PFSK-1 (cell line): ENCODE measurements around the gene PIP4K2A.

Experiments used
- FOXP2 ChIP-seq: optimal IDR thresholded peaks from 2 replicates; pipeline ENCODE3; 2011; ENCODE audit warnings: borderline replicate concordance, control low read depth, inconsistent platforms; ENCODE audit not compliant: insufficient read depth; ENCODE audit errors: extremely low read length, extremely low read depth
- POLR2AphosphoS5 ChIP-seq: IDR thresholded peaks from 2 replicates; pipeline ENCODE4 v1.6.1; 2012; ENCODE audit warnings: low read depth, mild to moderate bottlenecking, control low read depth, low read length, moderate library complexity
- SIN3A ChIP-seq: IDR thresholded peaks from 2 replicates; pipeline ENCODE4 v1.6.1; 2012; ENCODE audit warnings: mild to moderate bottlenecking, low read length, moderate library complexity, borderline replicate concordance; ENCODE audit not compliant: insufficient read depth
- TAF1 ChIP-seq: IDR thresholded peaks from 2 replicates; pipeline ENCODE4 v1.6.1; 2012; ENCODE audit warnings: low read length, control low read depth, borderline replicate concordance; ENCODE audit not compliant: insufficient read depth
- TF ChIP-seq, protein P1 (sequence below), 2 experiments: IDR thresholded peaks; 2 replicates each; pipeline versions ENCODE4 v1.6.1 to v1.8.0; 2011 to 2012; ENCODE audit warnings: low read depth in 2 of 2, low read length in 2 of 2, control low read depth in 1 of 2, inconsistent platforms in 1 of 2, mild to moderate bottlenecking in 1 of 2, moderate library complexity in 1 of 2; ENCODE audit not compliant: insufficient read depth in 1 of 2

PIP4K2A gene

DNA sequence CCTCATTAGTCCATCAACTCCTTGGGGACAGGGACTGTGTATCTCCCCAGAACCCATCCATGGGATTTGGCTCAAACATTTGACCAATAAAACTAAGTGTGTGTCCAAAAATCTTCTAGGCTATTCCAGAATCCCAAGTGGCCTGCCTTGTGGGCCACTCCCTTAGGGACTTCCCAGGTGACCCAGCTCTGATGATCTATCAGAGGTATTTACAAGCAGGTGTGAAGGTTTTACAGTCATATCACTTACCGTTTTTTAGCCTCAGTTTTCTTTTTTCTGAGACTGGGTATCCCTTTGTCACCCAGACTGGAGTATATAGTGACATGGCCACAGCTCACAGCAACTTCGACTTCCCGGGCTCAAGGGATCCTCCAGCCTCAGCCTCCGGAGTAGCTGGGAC is 64.4 kb downstream of the PIP4K2A start:
- TF ChIP-seq FOXP2 (no peak), TAF1 (no peak), POLR2AphosphoS5 (no peak), SIN3A (no peak)
- TF ChIP-seq, protein P1, sequence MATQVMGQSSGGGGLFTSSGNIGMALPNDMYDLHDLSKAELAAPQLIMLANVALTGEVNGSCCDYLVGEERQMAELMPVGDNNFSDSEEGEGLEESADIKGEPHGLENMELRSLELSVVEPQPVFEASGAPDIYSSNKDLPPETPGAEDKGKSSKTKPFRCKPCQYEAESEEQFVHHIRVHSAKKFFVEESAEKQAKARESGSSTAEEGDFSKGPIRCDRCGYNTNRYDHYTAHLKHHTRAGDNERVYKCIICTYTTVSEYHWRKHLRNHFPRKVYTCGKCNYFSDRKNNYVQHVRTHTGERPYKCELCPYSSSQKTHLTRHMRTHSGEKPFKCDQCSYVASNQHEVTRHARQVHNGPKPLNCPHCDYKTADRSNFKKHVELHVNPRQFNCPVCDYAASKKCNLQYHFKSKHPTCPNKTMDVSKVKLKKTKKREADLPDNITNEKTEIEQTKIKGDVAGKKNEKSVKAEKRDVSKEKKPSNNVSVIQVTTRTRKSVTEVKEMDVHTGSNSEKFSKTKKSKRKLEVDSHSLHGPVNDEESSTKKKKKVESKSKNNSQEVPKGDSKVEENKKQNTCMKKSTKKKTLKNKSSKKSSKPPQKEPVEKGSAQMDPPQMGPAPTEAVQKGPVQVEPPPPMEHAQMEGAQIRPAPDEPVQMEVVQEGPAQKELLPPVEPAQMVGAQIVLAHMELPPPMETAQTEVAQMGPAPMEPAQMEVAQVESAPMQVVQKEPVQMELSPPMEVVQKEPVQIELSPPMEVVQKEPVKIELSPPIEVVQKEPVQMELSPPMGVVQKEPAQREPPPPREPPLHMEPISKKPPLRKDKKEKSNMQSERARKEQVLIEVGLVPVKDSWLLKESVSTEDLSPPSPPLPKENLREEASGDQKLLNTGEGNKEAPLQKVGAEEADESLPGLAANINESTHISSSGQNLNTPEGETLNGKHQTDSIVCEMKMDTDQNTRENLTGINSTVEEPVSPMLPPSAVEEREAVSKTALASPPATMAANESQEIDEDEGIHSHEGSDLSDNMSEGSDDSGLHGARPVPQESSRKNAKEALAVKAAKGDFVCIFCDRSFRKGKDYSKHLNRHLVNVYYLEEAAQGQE (IDR thresholded peaks at IDR 0.05; ENCODE audit: insufficient read depth in 1 of 2, low read depth in 2 of 2, low read length in 2 of 2): no peak

DNA sequence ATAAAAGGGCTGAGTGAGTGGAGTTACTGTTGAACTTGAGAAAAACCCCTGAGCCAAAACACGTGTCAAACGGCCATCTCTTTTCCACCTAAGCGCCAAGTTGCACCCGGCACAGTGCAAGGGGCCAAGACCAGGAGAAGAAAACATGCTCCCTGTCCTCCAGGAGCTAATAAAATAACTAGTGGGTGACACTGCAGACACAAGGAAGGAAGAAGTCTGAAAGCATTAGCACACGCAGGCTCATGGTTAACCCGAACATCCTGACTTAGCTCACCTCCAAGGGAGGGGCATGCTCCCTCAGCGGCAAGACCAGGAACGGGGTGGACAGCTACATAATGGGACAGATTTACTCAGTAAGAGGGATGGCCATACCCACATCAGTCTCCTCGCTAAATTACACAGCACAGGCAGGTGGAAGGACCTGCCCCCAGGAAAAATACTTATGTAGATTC is 65.0 kb downstream of the PIP4K2A start:
- TF ChIP-seq POLR2AphosphoS5 (no peak), FOXP2 (no peak), SIN3A (no peak), TAF1 (no peak)
- TF ChIP-seq, protein P1 (IDR thresholded peaks at IDR 0.05; ENCODE audit: insufficient read depth in 1 of 2, low read depth in 2 of 2, low read length in 2 of 2): no peak

DNA sequence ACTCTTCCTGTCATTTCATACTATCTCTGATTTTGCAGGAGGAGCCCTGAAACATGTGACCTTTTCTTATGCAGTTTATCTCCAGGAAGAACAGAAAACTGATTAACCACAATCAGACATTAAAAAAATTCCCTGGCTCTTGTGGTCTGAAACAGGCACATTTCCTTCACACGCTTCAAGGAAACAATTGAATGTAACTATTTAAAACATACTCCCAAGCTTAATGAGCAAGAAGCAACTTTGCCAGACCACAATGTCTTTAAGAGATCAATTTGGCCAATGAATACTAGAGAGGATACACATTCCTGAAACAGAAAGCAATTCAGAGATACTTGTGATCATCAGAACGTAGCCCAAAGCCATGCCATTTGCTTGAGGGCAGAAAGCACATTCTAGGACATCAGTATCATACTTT is 65.8 kb downstream of the PIP4K2A start:
- TF ChIP-seq SIN3A (no peak), POLR2AphosphoS5 (no peak)
- TF ChIP-seq, protein P1 (IDR thresholded peaks at IDR 0.05; ENCODE audit: insufficient read depth in 1 of 2, low read depth in 2 of 2, low read length in 2 of 2): no peak

DNA sequence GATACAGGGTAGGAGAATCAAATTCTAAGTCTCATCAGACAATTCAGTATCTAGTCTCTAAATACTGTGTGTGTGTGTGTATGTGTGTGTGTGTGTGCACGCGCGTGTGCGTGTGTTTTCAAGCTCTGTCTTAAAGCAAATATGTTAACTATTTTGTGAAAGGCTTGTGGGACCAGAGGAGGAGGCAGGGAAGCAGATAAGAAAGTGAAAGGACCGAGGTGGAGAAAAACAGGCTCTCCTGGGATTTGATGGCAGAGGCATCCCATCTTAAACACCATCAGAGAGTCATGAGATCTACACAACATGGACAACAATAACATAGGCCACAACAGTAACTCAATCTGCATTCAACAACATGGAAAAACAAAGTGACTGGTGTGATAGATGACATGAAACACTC is 67.1 kb downstream of the PIP4K2A start:
- TF ChIP-seq POLR2AphosphoS5: no peak
- no peak for TF ChIP-seq SIN3A
- TF ChIP-seq, protein P1 (IDR thresholded peaks at IDR 0.05; ENCODE audit: insufficient read depth in 1 of 2, low read depth in 2 of 2, low read length in 2 of 2): no peak
- TF ChIP-seq FOXP2: no peak
- no peak for TF ChIP-seq TAF1

DNA sequence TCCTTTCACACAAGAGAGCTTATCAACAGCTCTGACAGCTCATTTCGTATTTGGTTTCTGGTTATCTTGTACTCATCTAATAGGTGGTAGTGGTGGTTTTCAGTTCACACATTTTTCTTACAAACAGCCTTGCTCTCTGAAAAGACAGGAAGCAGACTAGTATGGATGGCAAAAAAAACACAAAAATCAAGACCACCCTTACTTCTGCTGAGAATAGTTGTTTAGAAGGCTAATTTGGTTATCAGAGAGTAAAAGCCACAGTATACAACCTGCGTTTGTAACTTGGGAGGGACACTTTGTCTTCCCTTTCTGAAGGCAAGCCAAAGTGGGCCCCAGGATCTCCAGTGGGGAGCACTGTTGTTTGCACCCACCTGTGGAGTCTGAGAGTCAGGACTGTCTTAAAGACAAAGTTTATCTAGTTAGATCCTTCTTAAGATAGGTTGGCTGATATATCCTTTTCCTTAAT is 68.0 kb downstream of the PIP4K2A start:
- TF ChIP-seq POLR2AphosphoS5 (no peak), TAF1 (no peak), SIN3A (no peak), FOXP2 (no peak)
- TF ChIP-seq, protein P1 (IDR thresholded peaks at IDR 0.05; ENCODE audit: insufficient read depth in 1 of 2, low read depth in 2 of 2, low read length in 2 of 2): no peak
